ENCODE results near the gene XRN2. TPM values are rescaled to one million over a fixed set of nuclear protein-coding genes. Genes with fewer than 3 reads are reported as not detected.
A peak's percentile ranks its signal among the peaks of the same experiment; 100 is the strongest.
"Not testable (repeated sequence)": the region's sequence is repeated elsewhere in the genome, so short reads cannot be mapped to it uniquely, and the experiment has no call there.

Gene XRN2
- total RNA-seq, 1 donor from 2014 or later: 55.8 TPM

GRCh38 chr20:21423712-21424111, 120.6 kb downstream of the XRN2 start:
- DNase-seq (ENCODE audit: low read depth in 2 of 2): not testable (repeated sequence)

GRCh38 chr20:21424846-21425245, 121.7 kb downstream of the XRN2 start:
- no peak for DNase-seq (ENCODE audit: low read depth in 2 of 2)

- no peak for DNase-seq (ENCODE audit: low read depth in 2 of 2)
These were observed 126.9 kb downstream of the XRN2 start for GRCh38 chr20:21430020-21430419.

GRCh38 chr20:21432911-21433310, 129.8 kb downstream of the XRN2 start:
- no peak for DNase-seq (ENCODE audit: low read depth in 2 of 2)

- DNase-seq (ENCODE audit: low read depth in 2 of 2): peak in 1 of 2 donors; percentile 66
These were observed 130.3 kb downstream of the XRN2 start for GRCh38 chr20:21433329-21433890.

- no peak for DNase-seq (ENCODE audit: low read depth in 2 of 2)
These were observed 132.4 kb downstream of the XRN2 start for GRCh38 chr20:21435576-21435975.

- DNase-seq (ENCODE audit: low read depth in 2 of 2): peak; percentile 78 to 90
These were observed 133.1 kb downstream of the XRN2 start for GRCh38 chr20:21436205-21436604.

- no peak for DNase-seq (ENCODE audit: low read depth in 2 of 2)
These were observed 134.1 kb downstream of the XRN2 start for GRCh38 chr20:21437248-21437647.

GRCh38 chr20:21437816-21438215, 134.7 kb downstream of the XRN2 start:
- no peak for DNase-seq (ENCODE audit: low read depth in 2 of 2)

Other genes with a start within 250 kb of the XRN2 start
- not detected in 2 replicates for gene LINC00237, start 197.0 kb upstream of the XRN2 start, total RNA-seq
- 4.0 and 13.9 TPM in 2 replicates for gene KIZ, start 177.2 kb upstream of the XRN2 start, total RNA-seq
- gene NKX2-4, start 94.2 kb downstream of the XRN2 start, total RNA-seq: not detected in 2 replicates
- not detected in 2 replicates for gene NKX2-2, start 210.7 kb downstream of the XRN2 start, total RNA-seq